Right lobe of liver (tissue), 4 donors: ENCODE data around the gene LDLRAP1.
"Not testable (repeated sequence)": the region's sequence is repeated elsewhere in the genome, so short reads cannot be mapped to it uniquely, and the experiment has no call there.

Experiments
- CTCF ChIP-seq, 4 donors: fragments of 200-600 bp in 3 of 4; fragments of 450-650 bp in 1 of 4; IDR thresholded peaks; one replicate each; pipeline versions ENCODE4 v1.5.1 to v1.8.0; 2016 to 2022; ENCODE audit warnings: antibody characterized with exemption in 4 of 4, mild to moderate bottlenecking in 2 of 4
- POLR2A ChIP-seq: fragments of 450-650 bp; IDR thresholded peaks from one replicate; pipeline ENCODE4 v1.6.1; 2017; ENCODE audit warnings: antibody characterized with exemption, mild to moderate bottlenecking
- donor health status: DM: no; HTN: no; CAD: no.
- donor health status: DM: no; HTN: no; CAD: no.
- donor health status: DM: no; HTN: yes; CAD: no.

DNA sequence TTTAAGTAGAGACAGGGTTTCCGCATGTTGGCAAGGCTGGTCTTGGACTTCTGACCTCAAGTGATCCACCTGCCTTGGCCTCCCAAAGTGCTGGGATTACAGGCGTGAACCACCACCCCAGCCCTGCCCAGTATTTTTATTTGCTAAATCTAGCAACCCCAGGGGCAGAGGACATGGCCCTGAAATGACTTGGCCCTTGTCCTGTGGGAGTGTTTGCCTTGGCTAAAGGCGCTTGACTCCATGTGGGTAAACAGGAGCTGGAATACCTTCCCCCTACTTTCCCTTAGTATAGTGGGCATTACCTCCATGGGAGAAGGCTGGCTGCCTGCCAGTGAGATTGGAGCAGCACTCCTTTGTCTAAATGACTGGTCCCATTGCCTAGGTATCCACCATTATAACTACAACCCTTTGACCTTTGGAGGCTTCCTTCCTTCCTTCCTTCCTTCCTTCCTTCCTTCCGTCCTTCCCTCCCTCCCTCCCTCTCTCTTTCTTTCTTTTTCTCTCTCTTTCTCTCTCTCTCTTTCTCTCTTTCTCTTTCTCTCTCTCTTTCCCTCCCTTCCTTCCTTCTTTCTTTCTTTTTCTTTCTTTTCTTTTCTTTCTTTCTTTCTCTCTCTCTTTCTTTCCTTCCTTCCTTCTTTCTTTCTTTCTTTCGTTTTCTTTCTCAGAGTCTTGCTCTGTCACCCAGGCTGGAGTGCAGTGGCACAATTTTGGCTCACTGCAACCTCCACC lies 57.7 kb downstream of the LDLRAP1 start:
- TF ChIP-seq CTCF (IDR thresholded peaks at IDR 0.05); POLR2A: not testable (repeated sequence)
